RCC 7860 (cell line): ENCODE data around the gene LRRN2.
"Not testable (repeated sequence)": the region's sequence is repeated elsewhere in the genome, so short reads cannot be mapped to it uniquely, and the experiment has no call there.

Experiments used
- DNase-seq: peaks from one replicate; pipeline ENCODE4 v3.0.0-alpha.2; 2015; ENCODE audit warnings: low spot score
- FAIRE-seq: peaks from 2 replicates; lab custom pipeline; 2012; peaks lifted over from hg19 to GRCh38; lab: Jason Lieb, UNC

The LRRN2 gene

GRCh38 chr1:204692841-204693356, 7.4 kb upstream of the LRRN2 start:
- no peak for DNase-seq
- no peak for FAIRE-seq

DNA sequence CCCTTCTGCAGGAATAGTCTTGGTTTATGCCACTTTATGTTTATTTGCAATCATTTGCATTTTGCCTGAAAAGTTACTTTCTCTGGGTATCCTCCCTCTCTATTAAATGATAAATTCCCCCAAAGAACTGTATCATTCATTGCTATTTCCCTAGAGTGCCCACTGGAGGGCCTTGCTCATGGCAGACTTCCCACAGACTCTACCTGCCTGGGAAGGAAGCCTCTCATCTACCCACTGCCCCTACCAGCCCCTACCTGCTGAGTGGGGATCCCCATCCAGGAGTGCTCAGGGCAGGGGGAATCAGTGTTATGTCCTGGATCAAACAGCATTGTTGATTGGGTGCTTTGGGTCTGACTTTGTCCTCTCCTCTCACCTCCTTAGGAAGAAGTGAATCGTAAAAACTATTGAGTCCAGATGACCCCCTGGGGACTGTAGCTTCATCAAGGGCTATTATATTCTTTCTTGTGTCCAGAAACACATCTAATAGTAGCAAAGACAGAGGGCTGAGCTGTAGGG, 6.8 kb upstream of the LRRN2 start:
- no peak for DNase-seq
- FAIRE-seq: no peak

GRCh38 chr1:204691328-204691730, 5.8 kb upstream of the LRRN2 start:
- not testable (repeated sequence) for FAIRE-seq, DNase-seq

- FAIRE-seq: no peak
- no peak for DNase-seq
Observed at GRCh38 chr1:204688776-204689175, 3.2 kb upstream of the LRRN2 start.

DNA sequence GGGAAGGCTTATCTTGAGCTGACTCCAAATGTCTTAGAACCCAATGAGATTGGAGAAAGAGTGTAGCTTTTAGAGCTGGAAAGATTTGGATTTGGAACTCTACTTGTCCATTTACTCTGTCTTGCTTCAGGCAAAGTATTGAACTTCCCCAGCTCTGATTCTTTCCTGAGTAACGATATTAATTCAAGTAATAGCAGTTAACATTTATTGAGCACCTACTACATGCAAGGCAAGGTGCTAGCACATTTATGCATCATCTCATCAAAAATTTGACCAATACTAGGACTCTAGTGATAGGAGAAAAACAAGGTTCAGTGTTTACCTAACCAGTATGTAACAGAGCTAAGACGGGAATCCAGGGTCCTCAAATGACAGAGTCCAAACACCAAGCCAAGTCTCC, 2.5 kb upstream of the LRRN2 start:
- no peak for DNase-seq
- FAIRE-seq: no peak

DNA sequence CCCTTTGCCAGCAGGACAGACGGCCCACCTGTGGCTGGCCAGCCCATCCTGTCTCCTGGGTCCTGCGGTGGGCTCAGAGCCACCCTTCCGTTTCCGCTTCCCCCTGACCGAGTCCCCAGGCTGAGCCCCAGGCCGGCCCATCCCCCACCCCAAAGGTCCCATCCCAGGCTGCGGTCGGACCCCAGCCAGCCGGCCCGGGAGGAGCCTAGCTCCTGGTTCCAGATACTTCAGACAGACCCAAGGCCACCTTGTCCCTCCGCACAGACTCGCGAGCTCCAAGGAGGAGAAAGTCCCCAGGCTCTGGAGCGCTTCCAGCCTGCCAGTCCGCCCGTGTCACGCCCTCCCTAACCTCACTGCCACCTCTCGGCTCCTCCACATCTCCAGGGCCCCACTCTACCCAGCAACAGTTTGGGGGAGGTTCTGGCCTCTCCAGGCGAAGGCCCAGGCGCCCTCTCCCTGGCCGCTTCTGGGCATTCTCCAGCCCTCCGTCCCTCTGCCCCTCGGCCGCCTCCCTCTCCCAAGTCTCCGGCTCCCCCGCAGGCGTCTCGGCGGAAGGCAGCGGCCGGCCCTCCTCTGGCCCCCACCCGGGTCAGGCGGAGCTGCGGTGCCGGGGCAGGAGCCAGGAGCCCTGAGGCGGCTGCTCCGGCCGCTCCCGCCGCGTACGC, 835 bp downstream of the LRRN2 start:
- no peak for FAIRE-seq
- DNase-seq: no peak

- FAIRE-seq (no peak), DNase-seq (no peak)
Observed at GRCh38 chr1:204684206-204684570, 1.4 kb downstream of the LRRN2 start.

DNA sequence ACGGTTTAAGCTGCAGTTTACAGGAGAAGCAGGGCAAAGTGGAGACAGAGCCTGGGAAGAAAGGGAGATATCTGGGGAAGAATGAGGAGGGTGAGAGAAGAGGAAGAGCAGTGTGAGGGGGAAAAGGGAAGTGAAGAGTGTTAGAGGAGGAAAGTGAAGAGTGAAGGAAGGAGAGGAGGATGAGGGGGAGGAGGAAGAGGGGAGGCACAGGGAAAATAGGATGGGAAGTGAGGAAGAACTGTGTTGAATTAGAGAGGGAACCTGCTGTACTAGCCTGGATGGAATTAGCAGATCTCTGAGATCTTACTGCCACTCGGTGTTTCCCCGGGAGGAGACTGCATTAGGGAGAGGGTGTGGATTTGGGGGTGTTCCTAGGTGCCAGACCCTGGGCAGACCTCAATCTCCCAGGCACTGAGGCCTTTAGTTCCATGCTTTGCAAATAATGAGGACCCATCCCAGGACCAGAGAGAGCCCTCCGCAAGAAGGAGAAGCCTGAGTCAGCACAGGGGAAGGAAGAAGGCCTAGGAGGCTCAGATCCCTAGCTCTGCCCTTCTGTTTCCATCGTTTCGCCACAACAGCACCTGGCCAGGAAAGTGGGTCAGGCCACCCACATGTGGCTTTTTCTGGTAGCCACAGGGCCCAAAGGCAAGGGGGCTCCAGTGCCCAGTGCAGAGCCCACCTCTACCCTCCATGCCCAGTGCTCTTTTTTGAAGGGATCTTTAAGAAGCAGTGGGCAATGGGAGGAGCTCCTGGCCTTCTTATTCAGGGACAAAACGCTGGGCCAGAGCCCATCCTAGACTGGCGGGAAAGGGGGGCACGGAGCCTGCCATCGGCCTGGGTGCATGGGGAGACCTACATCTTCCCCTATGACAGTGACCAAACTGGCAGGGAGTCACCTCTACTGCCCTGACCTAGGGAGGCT, 2.0 kb downstream of the LRRN2 start:
- no peak for FAIRE-seq
- DNase-seq: no peak

- DNase-seq (no peak), FAIRE-seq (no peak)
Observed at GRCh38 chr1:204680461-204680860, 5.1 kb downstream of the LRRN2 start.

- DNase-seq (no peak), FAIRE-seq (no peak)
Observed at GRCh38 chr1:204680051-204680450, 5.5 kb downstream of the LRRN2 start.

GRCh38 chr1:204678721-204679475, 6.6 kb downstream of the LRRN2 start:
- FAIRE-seq: no peak
- no peak for DNase-seq

- FAIRE-seq: no peak
- no peak for DNase-seq
Observed at GRCh38 chr1:204677864-204678263, 7.7 kb downstream of the LRRN2 start.

DNA sequence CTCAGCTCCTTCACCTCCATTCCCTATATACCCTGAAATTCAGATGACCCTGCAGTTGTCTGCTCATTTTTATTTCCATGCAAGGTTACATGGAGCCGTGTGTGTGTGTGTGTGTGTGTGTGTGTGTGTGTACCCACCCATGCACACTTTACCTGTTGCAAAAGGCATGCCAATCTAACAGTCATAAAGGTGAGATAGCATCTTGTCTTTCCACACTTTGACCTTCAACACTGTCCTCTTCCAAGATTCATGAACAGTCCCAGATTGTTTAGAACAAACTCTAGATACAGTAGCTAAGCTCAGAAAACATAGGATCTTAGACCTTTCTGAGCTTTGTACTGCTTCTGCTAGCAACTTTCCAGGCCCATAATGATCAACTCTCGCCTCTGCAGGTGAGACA, 9.5 kb downstream of the LRRN2 start:
- no peak for DNase-seq
- no peak for FAIRE-seq

DNA sequence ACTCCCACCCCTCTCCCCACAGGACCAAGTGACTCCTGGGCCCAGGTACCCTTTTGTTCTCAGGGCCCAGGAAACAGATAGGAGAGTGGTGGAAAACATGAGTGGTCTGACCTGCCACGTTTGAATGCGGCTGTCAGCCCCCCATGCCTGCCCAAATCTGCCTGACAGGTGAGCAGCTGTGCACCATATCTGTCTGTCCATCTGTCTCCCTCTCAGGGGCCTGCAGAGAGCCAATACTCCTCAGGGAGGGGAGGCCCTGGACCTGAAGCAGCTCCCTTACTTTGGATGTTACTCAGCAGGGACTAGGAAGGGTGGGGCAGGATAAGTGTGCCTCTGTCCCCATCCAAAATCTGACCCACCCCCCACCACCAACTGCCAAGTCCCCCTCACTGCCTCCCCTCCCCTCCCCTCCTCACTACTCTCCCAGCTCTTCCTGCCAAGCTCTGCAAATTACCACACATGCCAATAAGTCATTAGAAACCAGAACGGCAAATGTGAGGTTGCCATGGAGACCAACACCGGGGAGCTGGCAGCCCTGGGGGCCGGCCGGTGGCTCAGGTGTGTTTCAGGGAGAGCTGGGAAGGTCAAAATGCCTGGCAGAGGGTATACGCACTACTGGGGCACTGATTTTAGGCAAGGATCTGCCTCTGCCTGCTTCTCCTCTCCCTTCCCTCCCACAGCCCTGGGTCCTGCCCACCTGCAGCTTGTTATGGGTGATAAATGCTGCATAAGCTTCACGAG, 11.5 kb downstream of the LRRN2 start:
- DNase-seq (no peak), FAIRE-seq (no peak)

- DNase-seq: no peak
- no peak for FAIRE-seq
Observed at GRCh38 chr1:204673209-204673608, 12.3 kb downstream of the LRRN2 start.

DNA sequence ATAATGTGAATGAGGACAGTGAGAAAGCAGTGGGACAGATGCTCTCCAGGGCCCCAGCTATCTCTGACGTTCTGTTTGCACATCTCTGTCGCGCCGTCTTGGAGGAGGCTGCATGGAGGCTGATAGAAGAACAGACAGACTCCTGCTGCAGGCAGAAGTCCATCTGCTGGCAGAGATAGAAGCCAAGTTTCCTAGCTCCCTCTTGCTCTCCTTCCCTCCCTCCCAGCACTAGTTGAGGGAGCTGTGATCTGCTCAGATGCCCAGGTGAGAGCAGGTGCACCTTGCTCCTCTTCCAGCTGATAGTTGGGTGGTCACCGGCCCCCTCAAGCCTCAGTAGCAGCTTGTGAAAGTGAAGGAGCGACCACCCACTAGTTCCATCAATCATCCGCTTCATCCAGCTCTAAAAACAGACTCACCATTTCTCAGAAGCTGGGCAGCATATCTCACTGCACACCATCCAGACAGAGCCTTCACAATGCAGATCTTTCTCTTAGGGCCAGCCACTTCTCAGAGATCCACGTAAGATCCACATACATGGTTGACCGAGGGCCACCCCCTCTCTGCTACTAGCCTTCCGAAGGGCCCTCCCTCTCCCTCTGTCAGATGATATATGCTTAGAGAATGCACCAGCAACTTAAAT, 12.9 kb downstream of the LRRN2 start:
- no peak for DNase-seq
- no peak for FAIRE-seq

GRCh38 chr1:204672069-204672468, 13.5 kb downstream of the LRRN2 start:
- FAIRE-seq (no peak), DNase-seq (no peak)

- FAIRE-seq: no peak
- no peak for DNase-seq
Observed at GRCh38 chr1:204670152-204670927, 15.2 kb downstream of the LRRN2 start.

DNA sequence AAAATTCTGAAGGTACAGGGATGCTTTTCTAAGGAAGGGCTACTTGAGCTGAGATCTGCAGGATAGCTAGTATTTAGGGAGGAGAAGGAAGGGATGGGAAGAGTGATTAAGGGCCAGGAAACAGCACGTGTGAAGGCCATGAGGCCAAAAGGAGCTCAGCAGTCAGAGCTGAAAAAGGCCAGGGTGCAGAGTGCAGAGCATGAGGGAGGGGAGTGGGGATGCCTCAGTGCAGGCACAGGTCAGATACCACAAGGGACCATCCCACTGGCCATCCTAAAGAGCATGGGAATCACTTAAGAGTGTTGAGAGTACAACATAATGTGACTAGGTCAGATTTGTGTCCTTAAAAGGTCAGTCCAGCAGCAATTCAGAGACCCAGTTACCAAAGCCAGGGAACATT, 16.0 kb downstream of the LRRN2 start:
- FAIRE-seq: no peak
- no peak for DNase-seq

- FAIRE-seq (no peak), DNase-seq (no peak)
Observed at GRCh38 chr1:204664384-204664651, 21.2 kb downstream of the LRRN2 start.
